H1 (cell line): ENCODE data around the gene EPHA6. TPM values are rescaled to one million over a fixed set of nuclear protein-coding genes. Genes with fewer than 3 reads are reported as not detected.

Experiments
- CTCF ChIA-PET: fragments of 300-600 bp; sonication (Branson Sonifier 250); formaldehyde crosslinking; loops from one replicate; lab custom pipeline; 2021; ENCODE audit not compliant: partially characterized antibody; lab: Charles Lee
- POLR2A ChIA-PET: fragments of 300-600 bp; sonication (Branson Sonifier 250); formaldehyde crosslinking; loops from one replicate; lab custom pipeline; 2021; ENCODE audit warnings: inconsistent platforms; ENCODE audit not compliant: partially characterized antibody; lab: Charles Lee
- DNase-seq, 2 experiments: peaks; one replicate each; pipeline versions ENCODE4 v3.0.0 to v3.0.0-alpha.2; 2010 to 2022; ENCODE audit warnings: low spot score in 2 of 2, low read depth in 1 of 2, mixed read lengths in 1 of 2
- FAIRE-seq: peaks from 2 replicates; lab custom pipeline; 2011; peaks lifted over from hg19 to GRCh38; lab: Jason Lieb, UNC
- H2AFZ ChIP-seq: 2 replicates; pipeline ENCODE4 v1.8.1; 2012; ENCODE audit warnings: low read length, inconsistent platforms
- H2AK5ac ChIP-seq: 2 replicates; pipeline ENCODE4 v1.6.1; 2013; ENCODE audit warnings: low read depth, low read length
- H2BK120ac ChIP-seq: replicated peaks from 2 replicates; pipeline ENCODE3; 2013; ENCODE audit warnings: low read depth, low read length, inconsistent platforms
- H2BK12ac ChIP-seq: 2 replicates; pipeline ENCODE4 v1.6.1; 2013; ENCODE audit warnings: low read depth, low read length
- H2BK15ac ChIP-seq: 2 replicates; pipeline ENCODE4 v1.6.1; 2013; ENCODE audit warnings: low read length
- H2BK20ac ChIP-seq: 2 replicates; pipeline ENCODE4 v1.6.1; 2013; ENCODE audit warnings: low read length
- H2BK5ac ChIP-seq: 2 replicates; pipeline ENCODE4 v1.6.1; 2013; ENCODE audit warnings: low read depth, low read length
- H3K14ac ChIP-seq: 2 replicates; pipeline ENCODE4 v1.6.1; 2013; ENCODE audit warnings: inconsistent platforms; ENCODE audit not compliant: insufficient read length
- H3K18ac ChIP-seq: 2 replicates; pipeline ENCODE4 v1.6.1; 2013; ENCODE audit warnings: low read length; ENCODE audit errors: extremely low read depth
- H3K23ac ChIP-seq: 2 replicates; pipeline ENCODE4 v1.6.1; 2013; ENCODE audit warnings: inconsistent platforms; ENCODE audit not compliant: insufficient read length
- H3K23me2 ChIP-seq: 2 replicates; pipeline ENCODE4 v1.6.1; 2013; ENCODE audit warnings: low read depth, low read length
- H3K27ac ChIP-seq: 2 replicates; pipeline ENCODE4 v1.6.1; 2011; ENCODE audit warnings: low read depth, low read length, inconsistent platforms
- H3K27me3 ChIP-seq, 4 experiments: replicated peaks in 1 of 4; 1 replicate in 1 of 4; 2 replicates in 3 of 4; pipeline versions ENCODE4 v1.6.1 to v1.8.1; 2011 to 2013; ENCODE audit warnings: low read length in 3 of 4, mild to moderate bottlenecking in 3 of 4, inconsistent platforms in 2 of 4, mixed read lengths in 2 of 4, moderate library complexity in 1 of 4; ENCODE audit not compliant: control insufficient read depth in 3 of 4, insufficient read depth in 3 of 4; ENCODE audit errors: extremely low read depth in 1 of 4
- H3K36me3 ChIP-seq, 4 experiments: 2 replicates each; pipeline versions ENCODE4 v1.6.1 to v1.8.1; 2011 to 2013; ENCODE audit warnings: mild to moderate bottlenecking in 4 of 4, low read length in 3 of 4, moderate library complexity in 2 of 4, control low read depth in 1 of 4, inconsistent platforms in 1 of 4; ENCODE audit not compliant: insufficient read depth in 4 of 4, control insufficient read depth in 2 of 4
- H3K4ac ChIP-seq: replicated peaks from 2 replicates; pipeline ENCODE3; 2013; ENCODE audit warnings: low read length, low read depth, mixed read lengths, inconsistent platforms; ENCODE audit not compliant: insufficient read length
- H3K4me1 ChIP-seq, 4 experiments: replicated peaks in 1 of 4; 1 replicate in 1 of 4; 2 replicates in 3 of 4; pipeline versions ENCODE4 v1.6.1 to v1.8.1; 2011 to 2013; ENCODE audit warnings: low read length in 3 of 4, inconsistent platforms in 2 of 4, mixed read lengths in 1 of 4; ENCODE audit not compliant: insufficient read depth in 4 of 4, control insufficient read depth in 3 of 4
- H3K4me2 ChIP-seq, 2 experiments: 2 replicates each; pipeline versions ENCODE4 v1.6.1 to v1.8.1; 2011 to 2013; ENCODE audit warnings: low read depth in 2 of 2, low read length in 2 of 2, control low read depth in 1 of 2, inconsistent platforms in 1 of 2, mild to moderate bottlenecking in 1 of 2; ENCODE audit not compliant: insufficient read depth in 1 of 2
- H3K4me3 ChIP-seq, 4 experiments: fragments of 200-600, 300-600 bp in 1 of 4; sonication (generic), shearing (Covaris generic), sonication (Bioruptor Twin) in 1 of 4; 2 replicates each; pipeline versions ENCODE4 v1.5.1 to v1.8.1; 2011 to 2016; ENCODE audit warnings: low read length in 4 of 4, low read depth in 3 of 4, control low read depth in 2 of 4, inconsistent platforms in 2 of 4, mild to moderate bottlenecking in 2 of 4, mixed read lengths in 1 of 4, moderate library complexity in 1 of 4; ENCODE audit not compliant: insufficient read depth in 2 of 4; ENCODE audit errors: extremely low read depth in 1 of 4
- H3K56ac ChIP-seq: replicated peaks from 2 replicates; pipeline ENCODE3; 2013; ENCODE audit warnings: low read depth, mild to moderate bottlenecking, mixed read lengths, low read length, inconsistent platforms; ENCODE audit not compliant: insufficient read length
- H3K79me1 ChIP-seq: 2 replicates; pipeline ENCODE4 v1.6.1; 2013; ENCODE audit warnings: low read depth, low read length, control low read depth
- H3K79me2 ChIP-seq, 2 experiments: 2 replicates each; pipeline versions ENCODE4 v1.6.1 to v1.8.1; 2012 to 2013; ENCODE audit warnings: low read length in 2 of 2, mild to moderate bottlenecking in 2 of 2, inconsistent platforms in 1 of 2; ENCODE audit not compliant: insufficient read depth in 2 of 2, control insufficient read depth in 1 of 2
- H3K9ac ChIP-seq, 4 experiments: replicated peaks in 1 of 4; 1 replicate in 1 of 4; 2 replicates in 3 of 4; pipeline versions ENCODE4 v1.6.1 to v1.8.1; 2011 to 2013; ENCODE audit warnings: low read depth in 3 of 4, low read length in 3 of 4, control low read depth in 2 of 4, mild to moderate bottlenecking in 2 of 4, moderate library complexity in 2 of 4, inconsistent platforms in 1 of 4; ENCODE audit errors: extremely low read depth in 1 of 4
- H3K9me3 ChIP-seq, 2 experiments: 2 replicates each; pipeline versions ENCODE4 v1.6.1 to v1.8.1; 2012 to 2013; ENCODE audit warnings: mild to moderate bottlenecking in 2 of 2, moderate library complexity in 2 of 2, control low read depth in 1 of 2, inconsistent platforms in 1 of 2, low read depth in 1 of 2, low read length in 1 of 2, mixed read lengths in 1 of 2; ENCODE audit not compliant: insufficient read depth in 2 of 2
- H4K20me1 ChIP-seq, 2 experiments: replicated peaks in 1 of 2; 2 replicates each; pipeline versions ENCODE3 to v1.8.1; 2011 to 2013; ENCODE audit warnings: inconsistent platforms in 2 of 2, low read length in 2 of 2, mild to moderate bottlenecking in 1 of 2; ENCODE audit not compliant: insufficient read depth in 2 of 2, control insufficient read depth in 1 of 2
- H4K5ac ChIP-seq: 2 replicates; pipeline ENCODE4 v1.6.1; 2013; ENCODE audit warnings: low read length, low read depth, mixed read lengths, inconsistent platforms; ENCODE audit not compliant: insufficient read length
- H4K8ac ChIP-seq: 2 replicates; pipeline ENCODE4 v1.8.0; 2013; ENCODE audit warnings: mild to moderate bottlenecking, moderate library complexity, low read length, inconsistent platforms; ENCODE audit not compliant: insufficient read depth; ENCODE audit errors: extremely low read depth
- H4K91ac ChIP-seq: replicated peaks from 2 replicates; pipeline ENCODE3; 2013; ENCODE audit warnings: low read length, mixed read lengths, inconsistent platforms; ENCODE audit not compliant: insufficient read length
- BACH1 ChIP-seq: IDR thresholded peaks from 2 replicates; pipeline ENCODE4 v1.6.1; 2012; ENCODE audit warnings: low read length, improper control_type of control experiment
- CREB1 ChIP-seq: IDR thresholded peaks from 2 replicates; pipeline ENCODE4 v1.6.1; 2012; ENCODE audit warnings: inconsistent platforms
- CTCF ChIP-seq, 3 experiments: IDR thresholded peaks; 1 replicate in 2 of 3; 2 replicates in 1 of 3; pipeline versions ENCODE4 v1.5.1 to v1.6.1; 2011; ENCODE audit warnings: low read length in 3 of 3, mild to moderate bottlenecking in 3 of 3, inconsistent platforms in 2 of 3, low read depth in 1 of 3, moderate library complexity in 1 of 3; ENCODE audit not compliant: insufficient read depth in 1 of 3; ENCODE audit errors: control extremely low read depth in 1 of 3
- EGR1 ChIP-seq: IDR thresholded peaks from 2 replicates; pipeline ENCODE4 v1.6.1; 2011; ENCODE audit warnings: low read depth, low read length, borderline replicate concordance
- EZH2 ChIP-seq: fragments of 200-600 bp; sonication (generic); IDR thresholded peaks from 2 replicates; pipeline ENCODE4 v1.7.1; 2012; ENCODE audit warnings: low read depth, mild to moderate bottlenecking, moderate library complexity, low read length, inconsistent platforms; ENCODE audit not compliant: severe bottlenecking
- KDM1A ChIP-seq: fragments of 200-600, 300-600 bp; sonication (generic); IDR thresholded peaks from 2 replicates; pipeline ENCODE4 v1.7.1; 2016; ENCODE audit warnings: mild to moderate bottlenecking, low read length, borderline replicate concordance
- NRF1 ChIP-seq: IDR thresholded peaks from 2 replicates; pipeline ENCODE4 v1.6.1; 2011; ENCODE audit warnings: mild to moderate bottlenecking, low read depth, low read length, improper control_type of control experiment
- RBBP5 ChIP-seq: IDR thresholded peaks from 2 replicates; pipeline ENCODE4 v1.7.1; 2012; ENCODE audit warnings: low read depth, mild to moderate bottlenecking, inconsistent platforms, low read length, moderate library complexity, borderline replicate concordance
- RXRA ChIP-seq: IDR thresholded peaks from 2 replicates; pipeline ENCODE4 v1.6.1; 2011; ENCODE audit warnings: low read depth, mild to moderate bottlenecking, low read length, moderate library complexity; ENCODE audit not compliant: insufficient read depth
- SAP30 ChIP-seq: fragments of 300-600 bp; sonication (generic); IDR thresholded peaks from 2 replicates; pipeline ENCODE4 v1.7.1; 2012; ENCODE audit warnings: low read length, moderate library complexity, mild to moderate bottlenecking, inconsistent platforms; ENCODE audit not compliant: insufficient read depth, insufficient replicate concordance
- SRF ChIP-seq: IDR thresholded peaks from 2 replicates; pipeline ENCODE4 v1.6.1; 2011; ENCODE audit warnings: mild to moderate bottlenecking, low read depth, low read length, moderate library complexity
- WGBS, 2 experiments: shearing (Covaris generic) in 1 of 2; methylation state at CpG; one replicate each; pipeline versions ENCODE4 v1.1.6 to v1.1.7; 2013 to 2015; ENCODE audit warnings: low lambda C conversion rate in 2 of 2, mixed read lengths in 2 of 2, inconsistent platforms in 1 of 2, low coverage in 1 of 2, missing lambda C conversion rate in 1 of 2; ENCODE audit not compliant: insufficient replicate concordance in 2 of 2, insufficient coverage in 1 of 2, insufficient read length in 1 of 2; ENCODE audit errors: extremely low coverage in 1 of 2, missing lambda C conversion rate in 1 of 2; 5-methylcytosine and 5-hydroxymethylcytosine counted together
- polyA plus RNA-seq, 7 experiments: library from polyadenylated mRNA; depleted of rRNA in 3 of 7; stranded (reverse) in 5 of 7; unstranded in 2 of 7; fragments of >200 nt in 5 of 7; fragments of 200-250 nt in 2 of 7; gene quantifications; 1 replicate in 5 of 7; 2 replicates in 1 of 7; 4 replicates in 1 of 7; pipeline versions ENCODE4 v1.2.1 to v1.2.3, GENCODE V29; 2011 to 2013; ENCODE audit warnings: missing spikeins in 2 of 7, mixed read lengths in 2 of 7
- total RNA-seq: library from RNA; stranded (reverse); fragmentation: NEBNext Ultra II Directional; extraction: Animal tissue kit (Norgen Biotek cat#: 25700); gene quantifications from 2 replicates; pipeline ENCODE4 v1.2.1, GENCODE V29; 2021

EPHA6 gene
- total and polyA plus RNA-seq, 2 of the 8 experiments (the other 6 are each of a cell fraction or from before 2014, with no cell fraction given) = 0.83 to 3.2 TPM

GRCh38 chr3:97257942-97258697 is 443.7 kb downstream of the EPHA6 start:
- no peak overlapping the region for H2BK5ac ChIP-seq
- no peak overlapping the region for H3K27ac ChIP-seq
- H3K79me1 ChIP-seq = no peaks in the 10 kb centered on the region
- no peaks in the 10 kb centered on the region for H3K36me3 ChIP-seq
- H2BK12ac ChIP-seq = no peak overlapping the region
- H3K56ac ChIP-seq = no peak overlapping the region
- no peak overlapping the region for H3K4me3 ChIP-seq
- no peak overlapping the region for H2BK120ac ChIP-seq
- no peak overlapping the region for H3K9ac ChIP-seq
- no peak overlapping the region for H3K18ac ChIP-seq
- no peaks in the 10 kb centered on the region for H3K27me3 ChIP-seq
- POLR2A ChIA-PET = no interaction called here
- H3K14ac ChIP-seq = no peak overlapping the region
- no peak overlapping the region for H4K5ac ChIP-seq
- H3K9me3 ChIP-seq = no peaks in the 10 kb centered on the region
- no peak overlapping the region for H2BK15ac ChIP-seq
- H4K8ac ChIP-seq = no peak overlapping the region
- H4K20me1 ChIP-seq = no peaks in the 10 kb centered on the region
- no peak overlapping the region for H2AFZ ChIP-seq
- DNase-seq (no peak), FAIRE-seq (no peak)
- peaks cover 0 to 3% (median 2%) of the 10 kb centered on the region in 4 experiments; a peak in 6 of 7 replicates for H3K4me1 ChIP-seq
- no peak overlapping the region for H3K4me2 ChIP-seq
- H2AK5ac ChIP-seq = no peak overlapping the region
- WGBS, 2 experiments = 96% methylated on average over 1 of the region's 1 CpG; no CpG with 5 or more reads in 1 of the 2 experiments
- H3K79me2 ChIP-seq = no peaks in the 10 kb centered on the region
- H3K23me2 ChIP-seq = no peaks in the 10 kb centered on the region
- no peak overlapping the region for H3K4ac ChIP-seq
- CTCF ChIA-PET = no interaction called here
- H4K91ac ChIP-seq = no peak overlapping the region
- H3K23ac ChIP-seq = no peak overlapping the region
- no peak overlapping the region for H2BK20ac ChIP-seq
- TF ChIP-seq CTCF (IDR thresholded peaks at IDR 0.05; ENCODE audit: control extremely low read depth in 1 of 3, insufficient read depth in 1 of 3, low read depth in 1 of 3, low read length in 3 of 3) = no peak
- no peak for TF ChIP-seq RBBP5
- no peak for TF ChIP-seq EGR1
- TF ChIP-seq CREB1 = no peak
- TF ChIP-seq EZH2 = no peak
- TF ChIP-seq BACH1 = no peak
- TF ChIP-seq KDM1A = no peak
- TF ChIP-seq SAP30 = no peak
- TF ChIP-seq SRF = no peak
- TF ChIP-seq RXRA = no peak
- no peak for TF ChIP-seq NRF1
